Measurements from ENCODE around the gene ALDH1A2. TPM values are rescaled to one million over a fixed set of nuclear protein-coding genes. Genes with fewer than 3 reads are reported as not detected.
"Not testable (repeated sequence)": the region's sequence is repeated elsewhere in the genome, so short reads cannot be mapped to it uniquely, and the experiment has no call there.

The ALDH1A2 gene
- total RNA-seq, 1 donor from 2014 or later, result 0.58 TPM

DNA sequence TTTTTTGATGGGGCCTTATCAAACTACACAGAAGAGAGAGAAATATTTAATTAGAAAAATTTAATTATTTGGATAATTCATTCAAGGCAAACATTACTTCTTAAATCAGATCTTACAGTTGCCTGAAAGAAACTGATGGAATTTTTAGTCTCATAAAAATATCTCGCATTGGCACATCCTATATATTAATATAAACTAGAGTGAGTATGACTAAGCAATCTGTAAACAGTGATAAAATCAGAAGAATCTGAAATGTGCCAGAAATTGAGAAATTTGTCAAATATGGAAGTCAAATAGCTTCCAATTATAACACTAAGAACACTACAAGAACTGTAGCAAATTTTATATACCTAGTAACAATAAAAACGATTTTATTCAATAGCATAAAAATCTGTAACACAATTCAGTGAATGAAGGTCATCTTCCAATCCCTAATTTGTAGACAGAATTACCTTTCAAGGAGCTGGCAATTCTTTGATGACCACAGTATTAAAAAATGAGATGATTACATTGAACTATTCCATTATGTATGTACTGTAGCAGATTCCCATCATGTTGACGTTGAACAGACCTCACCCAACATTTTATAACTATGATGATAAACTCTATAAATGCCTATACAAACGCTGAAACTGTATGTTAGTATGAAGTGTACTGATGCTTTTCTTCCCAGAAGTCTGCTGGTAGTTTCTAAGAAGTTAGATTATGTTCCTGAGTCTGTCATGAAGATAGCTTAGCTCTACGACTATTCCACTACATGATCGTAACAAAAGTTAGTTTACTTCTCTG, 63.0 kb downstream of the ALDH1A2 start:
- DNase-seq (ENCODE audit: extremely low read depth, low read depth, low spot score), result no peak

DNA sequence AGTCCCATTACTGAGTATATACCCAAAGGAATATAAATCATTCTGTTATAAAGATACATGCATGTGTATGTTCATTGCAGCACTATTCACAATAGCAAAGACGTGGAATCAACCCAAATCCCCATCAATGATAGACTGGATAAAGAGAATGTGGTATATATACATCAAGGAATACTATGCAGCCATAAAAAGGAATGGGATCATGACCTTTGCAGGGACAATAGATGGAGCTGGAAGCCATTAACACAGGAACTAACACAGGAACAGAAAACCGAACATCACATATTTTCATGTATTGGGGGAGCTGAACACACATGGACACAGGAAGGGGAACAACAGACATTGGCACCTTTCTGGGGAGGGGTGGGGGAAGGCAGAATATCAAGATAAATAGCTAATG, 65.8 kb downstream of the ALDH1A2 start:
- not testable (repeated sequence) for DNase-seq (ENCODE audit: extremely low read depth, low read depth, low spot score)

DNA sequence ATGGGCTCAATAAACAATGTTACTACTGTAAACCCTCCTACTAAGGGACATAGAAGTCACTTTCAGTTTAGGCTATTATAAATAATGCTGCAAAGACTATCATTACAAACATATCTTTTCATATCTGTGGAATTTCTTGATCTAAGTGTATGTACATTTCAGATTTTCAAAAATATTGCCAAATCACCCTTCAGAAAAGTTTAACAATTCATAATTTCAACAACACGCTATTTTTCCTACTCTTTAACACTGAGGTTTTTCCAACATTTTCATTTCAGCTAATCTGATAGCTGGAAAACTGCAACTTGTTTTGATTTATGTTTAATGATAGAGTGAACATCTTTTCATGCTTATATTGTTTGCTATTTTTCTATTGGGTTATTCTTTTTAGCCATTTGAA, 69.0 kb downstream of the ALDH1A2 start:
- DNase-seq (ENCODE audit: extremely low read depth, low read depth, low spot score), result no peak

DNA sequence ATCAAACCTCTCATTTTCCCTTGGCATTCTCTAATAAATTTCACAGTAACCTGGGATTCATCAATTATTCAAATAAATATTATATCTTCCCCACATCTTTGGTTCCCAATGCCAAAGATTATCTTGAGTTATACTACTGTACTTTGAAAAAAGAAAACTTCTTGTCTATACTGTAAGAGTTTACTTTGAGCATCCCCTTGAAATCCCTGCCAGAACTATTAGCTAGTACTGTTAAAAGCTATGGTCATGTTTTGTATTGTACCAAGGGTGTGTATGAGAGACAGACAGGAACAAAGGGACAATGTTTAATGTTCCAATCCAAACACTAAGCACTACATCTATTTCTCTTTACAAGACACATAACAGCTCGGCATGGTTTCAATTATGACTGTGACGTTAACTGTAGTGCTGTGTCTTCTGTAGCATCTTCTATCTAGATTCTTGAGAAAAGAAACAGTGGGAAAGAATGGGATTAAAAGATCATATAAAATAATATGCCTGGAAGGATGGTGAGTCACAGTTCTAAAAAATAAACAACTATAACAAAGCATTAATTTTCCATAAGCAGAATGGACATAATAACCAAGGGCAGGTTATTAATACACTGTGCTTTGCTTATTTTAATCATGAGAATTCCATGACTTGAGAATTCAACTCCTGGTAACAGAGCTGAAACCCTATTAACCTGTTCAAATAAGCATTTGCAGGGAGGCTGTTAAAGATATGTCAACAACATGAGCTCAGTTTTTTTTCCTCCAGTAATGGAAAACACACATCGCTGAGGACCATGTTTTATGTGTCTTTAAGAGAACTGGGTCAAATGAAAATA, 71.1 kb downstream of the ALDH1A2 start:
- no peak for DNase-seq (ENCODE audit: extremely low read depth, low read depth, low spot score)

DNA sequence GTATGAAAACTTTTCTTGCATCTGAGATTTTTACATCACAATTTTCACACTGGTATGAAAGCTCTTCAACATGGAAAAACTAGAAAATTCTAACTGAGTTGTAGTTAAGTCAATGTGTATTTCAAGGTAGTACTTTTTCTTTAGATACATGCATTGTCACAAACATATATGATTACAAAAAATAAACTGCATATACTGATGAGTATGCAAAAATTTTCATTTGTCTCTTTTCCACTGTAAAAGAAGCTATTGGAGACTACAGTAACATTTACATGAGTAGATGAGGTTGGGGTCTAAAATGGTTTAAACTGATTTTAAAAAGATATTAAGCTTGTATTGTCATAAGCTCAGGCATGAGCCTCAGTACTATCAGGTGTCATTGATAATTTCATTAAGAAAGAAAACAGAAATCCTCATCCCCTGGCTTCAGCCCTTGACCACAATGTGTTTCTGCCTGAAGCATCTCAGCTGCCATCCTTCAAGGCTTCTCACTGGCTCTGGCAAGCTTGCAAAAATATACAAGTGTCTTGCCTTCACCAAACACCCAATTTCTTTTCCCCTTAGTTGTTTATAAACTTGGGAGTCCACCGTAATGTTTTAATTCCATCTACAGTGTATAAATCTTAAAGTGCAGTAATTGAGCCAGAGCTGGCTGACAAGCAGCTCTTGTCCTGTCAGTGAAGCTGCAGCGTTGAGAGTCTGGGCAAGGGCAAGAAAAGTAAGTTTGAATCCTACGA, 71.9 kb downstream of the ALDH1A2 start:
- no peak for DNase-seq (ENCODE audit: extremely low read depth, low read depth, low spot score)

- DNase-seq (ENCODE audit: extremely low read depth, low read depth, low spot score), result no peak
These were observed 72.7 kb downstream of the ALDH1A2 start for GRCh38 chr15:57992761-57993355.

- no peak for DNase-seq (ENCODE audit: extremely low read depth, low read depth, low spot score)
These were observed 92.0 kb downstream of the ALDH1A2 start for GRCh38 chr15:57973534-57973933.

DNA sequence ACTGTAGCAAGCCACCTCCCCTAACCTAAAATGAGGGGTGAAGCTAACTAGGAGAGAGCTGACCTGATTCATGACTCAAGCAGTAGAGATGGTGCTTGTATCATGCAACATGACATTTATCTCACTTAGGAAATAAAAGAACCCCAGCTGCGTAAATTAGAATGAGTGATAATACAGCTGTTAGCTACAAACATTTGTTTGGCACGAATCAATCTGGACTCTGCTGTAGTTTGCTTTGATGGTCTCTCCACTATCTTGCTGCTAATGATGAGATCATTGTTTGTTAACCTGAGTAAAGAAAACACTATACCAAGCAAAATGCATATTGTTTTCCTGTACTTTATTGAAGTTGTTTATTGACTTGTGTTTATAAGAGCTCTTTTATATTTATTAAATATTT, 92.6 kb downstream of the ALDH1A2 start:
- DNase-seq (ENCODE audit: extremely low read depth, low read depth, low spot score), result no peak

GRCh38 chr15:57969996-57970395, 95.5 kb downstream of the ALDH1A2 start:
- DNase-seq (ENCODE audit: extremely low read depth, low read depth, low spot score), result no peak

- no peak for DNase-seq (ENCODE audit: extremely low read depth, low read depth, low spot score)
These were observed 96.2 kb downstream of the ALDH1A2 start for GRCh38 chr15:57969355-57969754.

- DNase-seq (ENCODE audit: extremely low read depth, low read depth, low spot score), result no peak
These were observed 102.6 kb downstream of the ALDH1A2 start for GRCh38 chr15:57962887-57963286.

GRCh38 chr15:57961919-57962318, 103.6 kb downstream of the ALDH1A2 start:
- no peak for DNase-seq (ENCODE audit: extremely low read depth, low read depth, low spot score)

DNA sequence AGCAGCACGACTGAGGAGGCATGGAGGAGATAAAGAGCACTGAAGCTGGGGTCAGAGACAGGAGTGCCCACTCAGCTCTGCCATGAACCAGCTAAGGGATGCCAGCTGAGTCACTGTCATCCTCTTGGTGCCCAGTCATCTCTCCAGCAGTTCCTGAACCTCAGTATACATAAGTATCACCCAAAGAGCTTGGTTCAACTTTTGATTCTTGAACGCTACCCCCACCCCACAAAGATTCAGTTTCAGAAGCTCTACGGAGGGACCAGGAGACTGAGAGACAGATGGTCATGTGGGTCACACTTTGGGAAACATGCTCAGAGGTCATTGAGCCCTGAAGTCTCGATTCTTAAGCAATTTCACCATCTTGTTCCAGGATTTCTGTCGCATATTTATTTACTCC, 108.4 kb downstream of the ALDH1A2 start:
- DNase-seq (ENCODE audit: extremely low read depth, low read depth, low spot score), result no peak

DNA sequence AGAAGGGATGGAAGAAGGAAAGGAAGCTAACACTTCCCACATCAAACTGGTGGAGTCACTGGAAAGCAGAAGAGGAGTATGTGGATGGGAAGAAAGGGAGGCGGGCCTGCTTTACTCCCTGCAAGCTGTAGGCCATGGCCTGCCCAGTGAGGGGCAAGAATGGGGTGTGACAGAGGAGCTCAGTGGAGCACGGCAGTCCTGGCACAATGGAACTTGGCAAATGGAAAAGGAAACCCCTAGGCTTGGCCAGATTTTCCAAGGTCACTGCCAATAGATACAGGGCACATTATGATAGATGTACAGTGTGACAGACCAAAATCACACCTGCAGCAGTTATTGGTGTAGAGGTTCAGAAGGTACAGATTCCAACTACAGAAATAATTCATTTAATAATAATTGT, 111.6 kb downstream of the ALDH1A2 start:
- DNase-seq (ENCODE audit: extremely low read depth, low read depth, low spot score), result no peak

DNA sequence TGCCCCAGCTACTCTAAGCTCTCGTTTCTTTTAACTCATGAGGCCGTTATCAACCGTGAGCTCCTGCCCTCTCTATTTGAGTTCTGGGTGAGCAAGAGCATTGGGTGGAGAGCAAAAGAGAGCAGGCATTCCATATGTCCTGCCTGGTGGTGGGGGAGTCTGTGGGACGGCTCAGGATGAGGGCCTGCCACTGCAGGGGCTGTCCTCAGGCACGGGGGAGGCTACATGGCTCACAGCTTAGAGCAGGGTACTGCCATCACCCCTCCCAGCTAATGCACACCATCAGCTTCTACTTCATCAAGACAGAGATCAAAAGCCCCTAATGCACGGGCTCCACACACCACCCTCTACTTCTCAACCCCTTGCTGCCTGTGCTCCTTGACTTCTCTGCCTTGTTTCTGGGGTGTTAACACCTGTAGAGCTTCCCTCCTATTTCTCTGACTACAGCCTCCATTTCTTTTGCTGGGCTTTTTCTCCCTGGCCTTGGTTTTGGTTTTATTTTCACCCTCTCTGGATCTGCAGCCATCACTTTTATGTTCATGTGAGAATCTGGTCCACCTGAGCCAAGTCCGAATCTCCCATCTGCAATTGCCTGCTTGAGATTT, 114.1 kb downstream of the ALDH1A2 start:
- DNase-seq (ENCODE audit: extremely low read depth, low read depth, low spot score), result no peak

GRCh38 chr15:57950381-57950946, 115.0 kb downstream of the ALDH1A2 start:
- no peak for DNase-seq (ENCODE audit: extremely low read depth, low read depth, low spot score)

DNA sequence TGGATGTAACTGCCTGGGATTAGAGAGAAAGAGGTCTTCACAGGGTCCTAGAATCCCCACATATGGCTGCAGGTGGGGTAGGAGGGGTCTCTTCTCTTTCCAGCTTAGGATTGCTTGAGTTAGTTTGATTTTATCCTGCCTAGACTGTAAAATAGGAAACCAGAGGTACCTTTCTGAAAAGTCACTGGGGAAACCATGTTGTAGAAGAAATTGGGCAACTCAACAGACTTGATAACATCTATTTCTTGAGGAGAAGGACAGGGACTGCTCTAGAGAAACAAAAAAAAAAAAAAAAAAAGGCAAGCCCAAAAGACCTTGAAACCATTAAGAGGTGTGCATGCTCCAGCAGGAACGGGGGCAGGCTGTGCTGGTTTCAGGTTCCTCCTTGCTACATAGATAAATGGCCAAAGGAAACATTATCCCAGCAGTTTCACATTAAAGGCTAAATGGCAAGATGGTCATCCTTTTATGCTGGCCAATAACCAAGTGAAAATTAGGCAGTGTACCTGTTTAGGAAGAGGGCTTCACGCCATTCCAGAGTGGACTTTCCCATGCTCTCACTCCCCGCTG, 116.1 kb downstream of the ALDH1A2 start:
- no peak for DNase-seq (ENCODE audit: extremely low read depth, low read depth, low spot score)

GRCh38 chr15:57948351-57949289, 116.9 kb downstream of the ALDH1A2 start:
- DNase-seq (ENCODE audit: extremely low read depth, low read depth, low spot score), result no peak

DNA sequence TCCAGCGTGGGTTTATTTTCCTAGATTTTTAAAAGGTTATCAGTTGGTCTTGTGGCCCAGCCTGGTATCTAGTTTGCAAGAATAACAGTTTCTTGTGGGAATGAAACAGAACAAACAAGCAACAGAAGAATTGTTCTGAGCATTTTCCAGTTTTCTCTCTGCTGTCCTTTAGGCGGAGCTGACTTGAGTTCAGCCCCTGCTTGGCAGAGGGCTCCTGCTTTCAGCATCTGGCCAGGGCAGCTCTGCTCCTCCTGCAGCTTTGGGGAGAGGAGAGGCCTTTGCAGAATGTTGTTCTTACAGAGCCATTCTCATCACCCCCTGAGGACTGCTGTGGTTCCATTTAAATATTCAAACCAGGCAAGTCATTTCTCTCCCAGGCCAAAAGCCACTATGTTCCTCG, 117.7 kb downstream of the ALDH1A2 start:
- DNase-seq (ENCODE audit: extremely low read depth, low read depth, low spot score), result no peak

All from glomerular endothelial cell (primary cell).